ENCODE data around the gene BNIPL.

The BNIPL gene

DNA sequence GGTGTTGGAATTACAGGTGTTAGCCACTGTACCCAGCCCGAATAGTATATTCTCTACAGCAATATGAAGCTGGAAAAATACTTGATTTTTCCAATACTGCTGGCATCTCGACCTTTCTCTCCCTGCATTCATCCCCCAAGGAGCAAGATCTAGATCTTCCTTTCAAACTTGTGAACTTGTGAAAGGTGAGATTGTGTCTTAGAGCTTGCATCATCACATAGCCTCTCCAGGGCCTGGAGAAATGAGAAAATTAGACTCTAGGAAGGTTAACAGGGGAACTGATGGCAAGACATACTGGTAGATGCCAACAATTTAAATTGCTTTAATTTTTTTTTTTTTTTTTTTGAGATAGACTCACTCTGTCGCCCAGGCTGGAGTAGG, 26.1 kb upstream of the BNIPL start:
- DNase-seq = no peak

DNA sequence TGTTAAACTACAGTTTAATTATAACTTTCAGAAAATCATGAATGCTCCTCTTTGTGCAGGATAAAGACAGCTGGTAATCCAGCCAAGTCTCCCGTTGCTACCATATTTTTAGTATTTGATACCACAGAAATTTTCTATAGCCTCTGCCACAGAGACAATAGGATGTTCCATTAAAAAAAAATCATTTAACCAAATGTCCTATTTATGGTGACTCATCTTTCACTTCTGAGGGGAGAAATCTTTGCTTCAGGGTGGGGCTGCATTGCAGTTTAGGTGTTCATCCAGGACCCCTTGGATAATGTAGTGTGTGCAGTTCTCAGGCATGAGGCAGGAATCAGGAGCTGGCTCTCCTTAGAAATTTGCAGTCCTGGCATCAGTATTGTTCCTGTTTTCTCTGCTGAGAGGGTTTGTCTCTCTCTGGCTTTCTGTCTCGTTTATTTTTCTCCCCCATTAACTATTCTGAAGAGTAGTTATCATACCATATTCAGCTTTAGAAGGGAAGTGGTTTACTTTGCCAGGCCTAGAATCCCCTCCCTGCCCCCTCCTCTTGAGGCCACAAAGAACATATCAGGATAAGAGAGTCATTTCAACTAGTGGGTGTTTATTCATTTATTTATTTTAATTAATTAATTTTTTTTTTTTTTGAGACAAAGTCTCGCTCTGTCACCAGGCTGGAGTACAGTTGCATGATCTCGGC, 25.1 kb upstream of the BNIPL start:
- DNase-seq = no peak

DNA sequence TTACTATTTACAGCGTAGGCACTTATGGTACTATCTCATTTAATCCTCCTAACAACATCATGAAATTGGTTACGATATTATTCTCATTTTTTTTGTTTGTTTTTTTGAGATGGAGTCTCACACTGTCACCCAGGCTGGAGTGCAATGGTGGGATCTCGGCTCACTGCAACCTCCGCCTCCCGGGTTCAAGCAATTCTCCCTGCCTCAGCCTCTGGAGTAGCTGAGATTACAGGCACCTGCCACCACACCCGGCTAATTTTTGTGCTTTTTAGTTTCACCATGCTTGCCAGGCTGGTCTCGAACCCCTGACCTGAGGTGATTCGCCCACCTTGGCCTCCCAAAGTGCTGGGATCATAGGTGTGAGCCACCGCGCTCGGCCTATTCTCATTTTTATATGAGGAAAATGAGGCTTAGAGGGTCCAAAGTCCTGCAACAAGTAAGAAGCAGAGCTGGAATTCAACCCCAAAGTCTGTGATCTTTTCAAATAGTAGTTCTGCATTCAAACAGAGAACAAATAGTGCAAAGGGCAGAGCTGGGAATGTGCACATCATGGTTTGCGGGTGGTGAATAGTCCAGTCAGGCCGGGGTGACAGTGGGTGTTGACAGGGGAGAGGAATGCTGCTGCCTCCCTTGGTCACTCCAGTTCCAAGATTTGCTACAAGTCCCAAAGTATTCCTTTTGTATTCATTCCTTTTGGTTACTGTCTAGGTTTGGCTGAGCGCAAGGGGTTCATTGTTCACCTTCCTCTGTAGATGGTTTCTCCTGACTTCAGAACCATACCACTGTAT, 23.5 kb upstream of the BNIPL start:
- no peak for DNase-seq

DNA sequence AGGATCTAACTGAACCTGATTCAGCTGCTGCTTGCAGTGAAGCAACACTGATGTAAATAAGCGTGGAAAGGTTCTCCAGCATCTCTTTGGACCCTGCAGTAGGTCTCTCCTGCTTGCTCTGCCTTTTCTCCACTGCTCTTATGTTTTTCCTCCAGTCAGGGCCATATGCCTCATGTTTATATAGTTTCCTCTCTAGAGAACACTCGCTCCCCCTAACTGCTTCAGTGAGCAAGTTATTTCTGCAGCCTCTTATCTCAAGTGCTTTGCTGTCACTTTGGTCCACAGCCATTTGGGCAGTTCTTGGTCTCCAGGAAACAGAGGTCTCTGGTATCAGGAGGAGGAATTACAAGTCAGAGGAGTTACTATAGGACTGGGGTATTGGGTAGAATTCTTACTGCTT, 22.9 kb upstream of the BNIPL start:
- no peak for DNase-seq

DNA sequence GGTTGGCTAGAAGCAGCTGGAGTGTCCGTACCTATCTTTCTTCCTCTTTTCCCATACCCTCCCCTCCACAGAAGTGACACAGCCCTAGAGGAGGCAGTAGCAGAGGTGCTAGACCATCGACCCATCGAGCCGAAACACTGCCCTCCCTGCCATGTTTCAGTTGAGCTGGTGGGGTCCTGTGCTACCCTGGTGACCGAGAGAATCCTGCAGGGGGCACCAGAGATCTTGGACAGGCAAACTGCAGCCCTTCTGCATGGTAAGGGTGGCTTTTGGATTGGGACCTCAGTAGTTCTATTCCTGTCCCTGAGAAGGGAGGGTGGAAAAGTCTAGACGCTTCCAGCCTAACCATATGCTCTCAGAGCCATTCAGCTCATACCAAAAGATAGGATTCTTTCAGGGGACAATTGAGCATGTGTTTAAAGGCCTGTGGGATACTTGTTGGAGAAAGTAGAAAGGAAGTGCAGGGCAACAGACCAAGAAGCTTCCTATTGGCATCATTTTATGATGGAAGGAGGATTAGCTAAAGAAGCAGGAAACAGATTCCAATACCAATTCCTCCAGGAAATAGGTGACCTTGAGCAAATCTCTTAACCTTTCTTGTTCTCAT, 11.7 kb upstream of the BNIPL start:
- no peak for DNase-seq

DNA sequence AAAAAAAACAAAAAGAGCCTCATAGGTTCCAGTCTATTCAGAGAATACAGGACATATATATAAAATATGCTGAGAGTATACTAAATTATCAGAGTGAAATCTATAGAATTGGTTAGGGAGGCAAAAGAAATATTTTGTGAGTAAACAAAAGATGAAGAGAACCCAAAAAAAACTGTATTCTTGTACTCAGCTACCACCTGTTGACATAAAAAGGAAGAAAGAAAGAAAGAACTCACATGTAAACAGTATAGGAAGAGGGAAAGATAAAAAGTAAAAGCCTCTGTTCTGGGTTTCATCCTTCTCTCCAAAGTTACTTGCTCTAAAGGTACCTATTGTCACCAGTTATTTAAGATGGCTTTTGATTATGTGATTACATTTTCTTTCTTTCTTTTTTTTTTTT, 9.9 kb upstream of the BNIPL start:
- no peak for DNase-seq

DNA sequence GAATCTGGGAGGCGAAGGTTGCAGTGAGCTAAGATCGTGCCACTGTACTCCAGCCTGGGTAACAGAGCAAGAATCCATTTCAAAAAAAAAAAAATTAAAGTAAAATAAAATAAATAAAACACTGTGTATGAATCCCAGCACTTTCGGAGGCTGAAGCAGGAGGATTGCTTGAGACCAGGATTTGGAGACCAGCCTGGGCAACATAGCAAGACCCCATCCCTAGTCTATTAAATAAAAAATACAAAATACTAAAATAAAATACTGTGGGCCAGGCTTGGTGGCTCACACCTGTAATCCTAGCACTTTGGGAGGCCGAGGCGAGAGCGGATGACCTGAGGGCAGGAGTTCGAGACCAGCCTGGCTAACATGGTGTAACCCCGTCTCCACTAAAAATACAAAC, 4.2 kb upstream of the BNIPL start:
- DNase-seq = no peak

DNA sequence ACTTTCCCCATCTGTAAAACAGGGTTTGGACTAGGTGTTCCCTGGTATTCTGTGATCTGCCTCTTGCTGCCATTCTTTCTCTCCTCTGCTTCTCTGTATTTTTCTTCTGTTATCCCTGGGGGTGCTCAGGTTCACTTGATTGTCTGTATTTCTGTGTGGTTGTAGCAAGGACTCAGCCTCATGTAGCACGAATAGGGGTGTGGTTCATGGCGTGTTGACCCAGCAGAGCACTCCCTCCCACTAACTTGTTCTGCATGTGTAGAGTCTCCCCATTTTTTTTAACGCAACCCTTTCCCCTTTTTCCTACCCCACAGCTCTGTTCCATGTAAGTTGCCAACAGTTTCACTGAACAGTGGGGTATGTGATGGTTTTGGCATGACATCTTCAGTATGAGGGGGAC, 1.2 kb upstream of the BNIPL start:
- DNase-seq = no peak

DNA sequence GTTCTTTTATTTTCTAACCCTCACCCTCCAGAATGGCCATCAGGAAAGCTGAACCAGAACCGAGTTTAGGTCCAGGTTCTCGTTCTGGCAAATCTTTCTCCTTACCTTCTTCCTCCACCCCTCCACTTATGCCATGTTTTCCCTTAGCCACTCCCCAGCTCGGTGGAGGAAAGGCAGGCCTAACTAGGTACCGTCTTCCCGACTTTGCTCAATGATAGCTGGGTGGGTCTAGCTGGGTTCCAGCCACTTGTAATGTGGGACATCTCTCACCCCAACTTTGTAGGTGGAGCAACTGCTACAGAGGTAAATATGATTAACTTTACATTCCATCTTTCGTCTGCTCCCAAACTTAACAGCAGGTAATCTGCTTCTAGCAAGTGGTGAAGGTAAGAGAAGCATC, 646 bp downstream of the BNIPL start:
- DNase-seq = no peak

DNA sequence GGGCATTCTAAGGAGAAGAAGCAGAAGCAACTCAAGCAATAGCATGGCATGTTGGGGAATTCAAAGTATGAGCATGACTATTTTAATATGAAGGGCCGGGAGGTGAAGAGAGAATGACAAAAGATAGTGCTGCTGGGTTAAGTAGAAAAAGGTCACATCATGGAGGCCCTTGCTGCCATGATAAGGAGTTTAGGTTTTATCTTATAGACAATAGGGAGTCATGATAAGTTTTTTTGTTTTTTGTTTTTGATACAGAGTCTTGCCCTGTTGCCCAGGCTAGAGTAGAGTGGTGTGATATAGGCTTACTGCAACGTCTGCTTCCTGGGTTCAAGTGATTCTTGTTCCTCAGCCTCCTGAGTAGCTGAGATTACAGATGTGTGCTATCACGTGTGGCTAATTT, 3.1 kb downstream of the BNIPL start:
- DNase-seq = no peak

DNA sequence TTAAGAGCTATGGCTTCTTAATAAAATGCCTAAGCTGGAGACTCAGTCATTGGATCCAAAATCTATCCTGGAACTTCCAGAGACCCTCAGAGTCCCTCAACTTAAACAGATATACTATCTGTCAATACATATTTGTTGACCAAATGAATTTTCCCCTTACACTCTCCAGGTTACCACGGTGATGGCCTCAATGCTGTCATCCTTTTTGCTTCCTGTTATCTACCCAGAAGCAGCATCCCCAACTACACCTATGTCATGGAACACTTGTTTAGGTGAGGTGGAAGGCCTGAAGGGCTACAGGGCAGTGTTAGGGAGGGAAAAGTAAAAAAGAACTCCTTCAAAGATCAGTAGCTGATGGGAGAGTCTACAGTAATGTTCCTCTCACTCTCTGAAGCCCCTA, 6.8 kb downstream of the BNIPL start:
- DNase-seq = no peak

DNA sequence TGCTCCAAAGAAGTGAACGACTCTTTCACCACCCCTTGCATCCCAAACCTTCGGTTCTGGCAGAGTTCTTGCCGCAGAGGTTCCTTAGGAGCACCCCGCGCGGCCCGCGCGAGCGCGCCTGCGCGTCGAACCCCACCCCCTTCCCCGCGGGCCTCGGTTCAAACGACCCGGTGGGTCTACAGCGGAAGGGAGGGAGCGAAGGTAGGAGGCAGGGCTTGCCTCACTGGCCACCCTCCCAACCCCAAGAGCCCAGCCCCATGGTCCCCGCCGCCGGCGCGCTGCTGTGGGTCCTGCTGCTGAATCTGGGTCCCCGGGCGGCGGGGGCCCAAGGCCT, 11.2 kb downstream of the BNIPL start, which contains the start of gene C1orf56:
TSS of gene C1orf56 (plus strand) at position 161 of the 334 bp plus-strand sequence. CDS start at position 258, 97 bp downstream.
- DNase-seq = no peak

DNA sequence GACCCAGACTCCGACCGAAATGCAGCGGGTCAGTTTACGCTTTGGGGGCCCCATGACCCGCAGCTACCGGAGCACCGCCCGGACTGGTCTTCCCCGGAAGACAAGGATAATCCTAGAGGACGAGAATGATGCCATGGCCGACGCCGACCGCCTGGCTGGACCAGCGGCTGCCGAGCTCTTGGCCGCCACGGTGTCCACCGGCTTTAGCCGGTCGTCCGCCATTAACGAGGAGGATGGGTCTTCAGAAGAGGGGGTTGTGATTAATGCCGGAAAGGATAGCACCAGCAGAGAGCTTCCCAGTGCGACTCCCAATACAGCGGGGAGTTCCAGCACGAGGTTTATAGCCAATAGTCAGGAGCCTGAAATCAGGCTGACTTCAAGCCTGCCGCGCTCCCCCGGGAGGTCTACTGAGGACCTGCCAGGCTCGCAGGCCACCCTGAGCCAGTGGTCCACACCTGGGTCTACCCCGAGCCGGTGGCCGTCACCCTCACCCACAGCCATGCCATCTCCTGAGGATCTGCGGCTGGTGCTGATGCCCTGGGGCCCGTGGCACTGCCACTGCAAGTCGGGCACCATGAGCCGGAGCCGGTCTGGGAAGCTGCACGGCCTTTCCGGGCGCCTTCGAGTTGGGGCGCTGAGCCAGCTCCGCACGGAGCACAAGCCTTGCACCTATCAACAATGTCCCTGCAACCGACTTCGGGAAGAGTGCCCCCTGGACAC, 11.7 kb downstream of the BNIPL start:
- no peak for DNase-seq

DNA sequence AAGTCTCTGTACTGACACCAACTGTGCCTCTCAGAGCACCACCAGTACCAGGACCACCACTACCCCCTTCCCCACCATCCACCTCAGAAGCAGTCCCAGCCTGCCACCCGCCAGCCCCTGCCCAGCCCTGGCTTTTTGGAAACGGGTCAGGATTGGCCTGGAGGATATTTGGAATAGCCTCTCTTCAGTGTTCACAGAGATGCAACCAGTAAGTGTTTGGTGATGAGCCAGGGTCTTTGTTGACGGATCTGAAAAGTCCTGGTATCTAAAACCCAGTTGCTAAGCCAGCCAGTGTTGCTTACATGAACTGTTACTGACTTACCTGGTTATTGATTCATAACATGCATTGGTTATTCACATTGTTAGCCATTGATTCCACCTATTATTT, 12.3 kb downstream of the BNIPL start:
- DNase-seq = no peak

DNA sequence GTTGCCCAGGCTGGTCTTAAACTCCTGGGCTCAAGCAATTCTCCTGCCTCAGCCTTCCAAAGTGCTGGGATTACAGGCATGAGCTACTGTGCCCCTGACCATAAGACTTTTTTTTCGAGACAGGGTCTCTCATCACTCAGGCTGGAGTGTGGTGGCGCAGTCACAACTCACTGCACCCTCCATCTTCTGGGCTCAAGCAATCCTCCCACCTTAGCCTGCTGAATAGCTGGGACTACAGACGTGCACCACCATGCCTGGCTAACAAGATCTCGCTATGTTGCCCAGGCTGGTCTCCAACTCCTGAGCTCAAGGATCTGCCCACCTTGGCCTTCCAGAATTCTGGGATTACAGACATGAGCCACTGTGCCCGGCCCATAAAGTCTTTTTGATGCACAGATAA, 13.1 kb downstream of the BNIPL start:
- DNase-seq = no peak

DNA sequence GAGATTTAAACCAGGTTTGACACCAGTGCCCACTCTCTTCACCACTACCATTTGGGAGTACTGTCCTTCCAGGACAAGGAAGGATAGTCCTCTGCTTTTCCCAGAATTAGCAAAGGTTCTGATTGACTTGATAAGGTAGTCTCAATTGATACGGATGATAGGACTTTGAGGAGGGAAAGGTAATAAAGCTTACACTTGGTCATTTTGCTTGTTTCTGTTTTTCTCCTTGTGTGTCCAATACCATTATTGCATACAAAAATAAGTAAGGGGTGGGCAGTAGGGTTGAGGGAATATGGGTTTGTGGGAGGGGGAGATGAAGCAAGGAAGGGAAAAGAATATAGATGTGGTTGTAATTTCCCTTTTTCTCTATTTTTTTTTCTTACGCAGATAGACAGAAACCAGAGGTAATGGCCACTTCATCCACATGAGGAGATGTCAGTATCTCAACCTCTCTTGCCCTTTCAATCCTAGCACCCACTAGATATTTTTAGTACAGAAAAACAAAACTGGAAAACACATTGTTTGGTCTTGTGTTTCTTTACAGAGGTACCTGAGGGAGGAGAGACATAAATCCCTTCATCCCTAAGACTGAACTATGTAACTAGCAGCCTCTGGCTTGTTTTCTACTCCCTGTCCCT, 13.8 kb downstream of the BNIPL start:
- no peak for DNase-seq

DNA sequence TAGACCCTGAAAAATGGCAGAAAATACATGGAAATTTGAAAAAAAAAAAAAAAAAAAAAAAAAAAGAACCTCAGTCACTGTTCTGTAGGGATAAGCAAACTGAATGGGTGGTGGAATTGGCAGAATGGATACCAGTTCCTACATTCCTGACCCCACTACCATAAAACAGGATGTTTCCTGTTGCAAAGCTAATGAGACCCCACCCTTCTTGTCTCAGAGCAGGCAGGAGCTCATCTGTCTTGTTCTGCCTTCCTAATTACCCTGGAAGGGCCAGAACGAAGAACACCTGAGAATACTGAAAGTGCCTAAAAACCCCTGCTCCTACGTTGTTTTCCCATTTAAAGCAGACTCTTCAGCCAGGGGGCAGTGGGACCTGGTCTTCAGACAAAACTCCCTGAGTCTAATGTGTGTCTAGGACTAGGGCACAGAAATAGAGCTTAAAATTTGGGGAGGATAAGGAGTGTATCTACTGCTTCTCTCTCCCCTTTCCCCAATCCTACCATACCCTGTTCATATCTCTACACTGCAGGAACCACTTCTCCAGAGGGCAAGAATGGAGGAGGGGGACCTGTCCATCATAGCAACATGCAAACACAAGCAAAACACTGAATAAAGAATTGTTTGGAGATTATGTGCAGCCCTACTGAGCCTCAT, 15.1 kb downstream of the BNIPL start:
- DNase-seq = no peak

DNA sequence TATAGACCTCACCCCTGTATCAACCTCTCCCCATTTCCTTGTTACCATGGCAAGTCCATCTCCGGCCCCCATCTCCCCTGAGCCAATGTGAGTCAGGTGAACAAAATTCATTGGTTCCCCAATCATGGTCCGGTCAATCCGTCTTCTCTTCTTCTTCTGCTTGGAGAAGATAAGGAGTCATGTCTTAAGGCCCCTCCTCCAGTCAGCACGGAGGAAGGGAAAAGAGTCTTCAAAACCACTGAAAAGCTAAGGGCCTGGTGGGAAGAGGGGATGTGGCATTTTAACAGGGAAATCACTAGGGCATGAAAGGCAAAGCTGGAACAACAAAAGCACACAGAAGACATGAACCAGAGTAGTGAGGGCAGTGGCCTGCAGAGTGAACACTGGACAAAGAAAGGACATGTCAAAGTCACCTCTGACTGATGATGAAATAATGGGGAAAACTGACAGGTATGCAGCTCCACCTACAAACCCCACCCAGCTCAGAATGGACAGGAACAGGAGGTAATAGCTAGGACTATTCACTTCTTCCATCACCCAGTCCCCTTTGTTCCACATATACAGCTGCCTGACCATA, 18.7 kb downstream of the BNIPL start:
- no peak for DNase-seq

DNA sequence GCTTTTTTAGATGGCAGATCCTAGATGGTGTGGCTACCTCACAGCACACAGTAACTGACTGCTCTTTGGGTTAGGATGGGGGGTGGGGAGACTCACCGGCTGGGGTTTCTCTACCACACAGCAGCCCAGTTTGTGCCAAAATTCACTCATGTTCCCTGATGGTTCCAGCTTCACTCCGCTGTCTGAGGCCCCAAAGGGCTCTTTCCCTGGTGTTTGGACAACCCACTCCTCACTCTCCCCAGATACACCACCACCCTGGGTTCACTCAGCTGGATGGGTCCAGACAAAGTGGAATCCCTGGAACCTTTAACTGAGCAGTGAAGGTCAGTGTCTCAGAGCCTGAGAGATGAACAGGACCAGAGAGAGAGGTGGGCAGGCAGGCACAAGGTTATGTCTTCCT, 19.2 kb downstream of the BNIPL start:
- DNase-seq = no peak

DNA sequence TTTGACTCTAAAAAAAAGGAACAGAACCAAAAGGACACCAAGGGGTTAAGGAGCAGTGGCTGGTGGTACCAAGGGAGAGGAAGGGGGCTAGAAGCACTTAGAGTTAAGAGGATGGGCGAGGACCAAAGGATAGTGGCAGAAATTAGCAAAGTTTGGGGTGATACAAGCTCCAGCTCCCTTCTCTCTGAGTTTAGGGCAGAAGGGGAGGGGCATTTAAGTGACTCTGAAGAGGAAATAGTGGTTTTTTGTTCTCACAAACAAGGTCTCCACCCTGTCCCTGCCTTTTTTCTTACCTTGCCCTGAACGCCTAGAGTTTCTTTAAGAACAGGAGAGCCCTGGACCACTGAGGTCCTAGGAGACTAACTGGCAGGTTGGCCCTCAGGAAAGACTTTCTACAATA, 19.8 kb downstream of the BNIPL start:
- no peak for DNase-seq

DNA sequence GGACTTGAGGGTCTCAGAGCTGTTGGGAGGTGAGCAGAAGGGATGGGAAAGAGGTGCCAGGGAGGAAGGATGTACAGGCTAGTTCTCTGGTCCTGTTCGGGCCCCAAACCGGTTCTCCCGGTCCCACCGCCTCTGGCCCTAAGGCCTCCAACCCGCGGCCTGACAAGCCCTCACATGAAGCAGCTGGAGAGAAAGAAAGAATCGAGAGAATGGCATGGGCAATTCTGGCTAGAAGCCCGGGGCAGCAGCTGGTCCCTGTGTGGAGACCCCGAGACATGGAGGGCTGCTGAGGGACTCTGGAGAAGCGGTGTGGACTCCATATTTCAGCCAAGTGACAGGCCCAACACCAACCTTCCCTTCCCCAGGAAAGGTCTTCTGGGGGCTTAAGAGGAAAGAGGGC, 22.3 kb downstream of the BNIPL start:
- no peak for DNase-seq

Measured in KG1 (cell line).